ENCODE measurements around the gene CALML3.

Gene CALML3

GRCh38 chr10:5492322-5492855, 32.4 kb upstream of the CALML3 start:
- DNase-seq: no peak

GRCh38 chr10:5492929-5493576, 31.7 kb upstream of the CALML3 start:
- DNase-seq: no peak

DNA sequence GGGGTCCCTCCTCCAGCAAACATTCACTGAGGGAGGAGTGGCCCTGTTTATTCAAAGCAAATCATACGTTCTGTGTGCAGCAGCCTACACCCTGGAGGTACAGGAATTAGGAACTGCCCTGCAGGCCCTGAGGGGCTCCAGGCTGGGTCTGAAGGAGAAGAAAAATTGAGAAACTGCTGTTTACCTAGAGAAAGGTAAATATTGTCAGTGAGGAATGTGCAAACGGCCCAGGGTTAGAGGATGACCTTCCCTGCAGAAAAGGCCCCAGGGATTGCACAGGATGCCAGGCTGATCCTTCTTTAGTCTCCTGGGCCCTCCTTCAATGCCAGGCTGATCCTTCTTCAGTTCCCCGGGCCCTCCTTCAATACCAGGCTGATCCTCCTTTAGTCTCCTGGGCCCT, 31.1 kb upstream of the CALML3 start:
- no peak for DNase-seq

DNA sequence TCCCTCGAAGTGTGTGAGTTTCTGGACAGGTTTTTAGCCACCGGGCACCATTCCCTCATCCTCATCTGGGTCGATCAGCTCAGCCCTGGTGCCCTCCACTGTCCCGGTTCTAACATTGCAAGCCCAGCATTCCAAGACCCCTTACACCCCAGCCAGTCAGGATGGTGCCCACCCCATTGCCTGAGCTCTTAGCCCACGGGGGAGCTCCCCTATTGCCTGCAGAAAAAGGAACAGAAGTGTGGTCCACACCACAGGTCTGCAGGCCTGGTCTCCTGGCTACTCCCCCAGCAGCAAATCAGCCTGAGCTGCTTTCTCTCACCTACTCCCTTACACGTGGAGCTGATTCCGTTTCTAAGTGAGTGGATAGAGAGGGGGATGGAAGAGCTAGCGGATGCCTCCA, 30.1 kb upstream of the CALML3 start:
- no peak for DNase-seq

- no peak for DNase-seq
These were observed 28.2 kb upstream of the CALML3 start for GRCh38 chr10:5496261-5497250.

GRCh38 chr10:5497289-5497688, 27.5 kb upstream of the CALML3 start:
- no peak for DNase-seq

DNA sequence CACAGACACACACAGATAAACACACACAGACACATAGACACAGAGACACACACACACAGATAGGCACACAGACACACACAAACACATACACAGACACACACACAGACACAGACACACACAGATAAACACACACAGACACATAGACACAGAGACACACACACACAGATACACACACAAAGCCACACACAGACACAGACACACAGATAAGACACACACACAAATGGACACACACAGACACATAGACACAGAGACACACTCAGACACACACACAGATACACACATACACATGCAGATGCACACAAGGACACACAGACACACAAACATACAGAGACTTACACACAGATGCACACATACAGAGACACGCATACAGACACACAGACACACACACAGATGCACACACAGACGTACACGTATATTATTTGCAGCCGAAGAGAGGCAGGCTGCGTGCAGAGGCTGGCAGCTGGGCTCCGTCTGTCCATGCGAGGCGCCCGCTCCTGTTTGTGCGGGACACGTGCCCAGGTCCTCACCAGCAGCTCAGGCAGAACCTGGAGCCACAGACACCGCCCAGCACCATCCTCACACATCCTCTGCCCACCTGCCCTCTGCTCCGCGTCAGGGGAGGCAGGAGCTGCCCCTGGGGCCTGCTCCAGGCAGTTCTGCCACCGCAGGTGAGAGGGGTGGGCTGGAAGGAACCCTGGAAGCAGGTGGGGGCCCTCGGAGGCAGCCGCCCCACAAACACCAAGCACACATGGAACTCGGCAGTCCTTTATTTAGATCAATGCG, 26.6 kb upstream of the CALML3 start:
- no peak for DNase-seq

- no peak for DNase-seq
These were observed 25.8 kb upstream of the CALML3 start for GRCh38 chr10:5498791-5499492.

GRCh38 chr10:5499493-5500140, 25.1 kb upstream of the CALML3 start, which contains the start of gene CALML5:
TSS of gene CALML5 (minus strand) at chr10:5499570. CDS start at chr10:5499438, 132 bp downstream.
- no peak for DNase-seq

- DNase-seq: no peak
These were observed 24.5 kb upstream of the CALML3 start for GRCh38 chr10:5500162-5500670.

DNA sequence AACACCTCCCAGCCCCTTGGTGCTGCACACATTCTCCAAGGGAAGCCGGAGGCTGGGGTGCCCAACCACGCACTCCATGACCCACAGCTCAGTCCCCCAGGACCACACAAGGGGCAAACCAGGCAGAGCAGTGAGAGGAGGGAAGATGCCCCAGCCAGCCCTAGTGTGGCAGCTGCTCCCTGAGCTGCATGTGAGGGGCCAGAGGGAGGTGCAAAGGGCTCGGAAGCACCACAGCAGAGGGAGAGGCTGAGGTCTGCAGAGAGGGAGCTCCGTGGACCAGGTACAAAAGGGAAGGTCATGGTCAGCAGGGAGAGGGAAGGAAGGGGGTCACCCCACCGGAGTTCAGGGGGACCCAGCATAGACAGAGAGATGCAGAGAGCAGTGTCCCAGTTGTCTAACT, 23.9 kb upstream of the CALML3 start:
- DNase-seq: no peak

GRCh38 chr10:5502061-5502521, 22.7 kb upstream of the CALML3 start:
- no peak for DNase-seq

- no peak for DNase-seq
These were observed 21.9 kb upstream of the CALML3 start for GRCh38 chr10:5502571-5503476.

GRCh38 chr10:5503477-5503835, 21.3 kb upstream of the CALML3 start:
- DNase-seq: no peak

- no peak for DNase-seq
These were observed 20.4 kb upstream of the CALML3 start for GRCh38 chr10:5504146-5505072.

- DNase-seq: no peak
These were observed 18.5 kb upstream of the CALML3 start for GRCh38 chr10:5506246-5506645.

DNA sequence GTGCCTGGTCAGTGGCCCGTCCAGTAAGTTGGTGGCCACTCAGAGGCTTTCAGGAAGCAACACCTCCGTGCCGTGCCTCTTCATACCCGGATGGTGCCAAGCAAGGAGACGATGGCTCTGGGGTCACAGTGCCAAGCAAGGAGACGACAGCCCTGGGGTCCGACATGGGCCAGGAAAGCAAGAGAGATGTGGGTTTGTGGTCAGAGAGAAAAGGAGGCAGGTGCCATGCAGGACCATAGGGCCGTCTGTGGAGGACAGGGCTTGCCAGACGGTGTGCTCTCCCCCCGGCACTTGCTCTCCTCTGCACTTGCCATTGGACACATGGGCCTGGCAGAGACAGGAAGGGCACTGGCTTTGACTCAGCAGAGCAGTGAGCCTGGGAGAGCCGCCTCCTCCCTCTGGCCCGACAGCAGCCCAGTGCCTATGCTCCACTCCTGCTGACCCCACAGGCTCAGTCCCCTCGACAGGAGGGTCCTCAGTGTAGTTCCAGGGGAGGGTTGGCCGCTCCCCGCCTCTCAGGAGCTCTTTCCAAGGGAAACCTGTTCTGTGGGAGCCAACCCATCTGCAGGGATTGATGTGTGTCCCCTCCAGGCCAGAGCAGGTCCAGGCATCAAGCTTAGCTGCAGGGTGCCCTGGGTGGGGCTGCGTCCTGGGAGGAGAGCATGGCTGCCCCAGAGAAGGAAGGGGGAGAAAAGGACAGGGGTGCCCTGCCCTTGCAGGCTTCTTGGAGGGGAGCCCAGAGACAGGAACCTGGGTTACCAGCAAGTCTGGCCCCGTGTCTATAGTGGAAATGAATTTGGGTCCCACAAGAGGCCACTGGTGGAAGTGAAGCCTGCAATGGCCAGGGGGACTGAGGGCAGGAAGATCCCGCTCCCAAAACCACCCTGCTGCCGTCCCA, 17.8 kb upstream of the CALML3 start:
- no peak for DNase-seq

DNA sequence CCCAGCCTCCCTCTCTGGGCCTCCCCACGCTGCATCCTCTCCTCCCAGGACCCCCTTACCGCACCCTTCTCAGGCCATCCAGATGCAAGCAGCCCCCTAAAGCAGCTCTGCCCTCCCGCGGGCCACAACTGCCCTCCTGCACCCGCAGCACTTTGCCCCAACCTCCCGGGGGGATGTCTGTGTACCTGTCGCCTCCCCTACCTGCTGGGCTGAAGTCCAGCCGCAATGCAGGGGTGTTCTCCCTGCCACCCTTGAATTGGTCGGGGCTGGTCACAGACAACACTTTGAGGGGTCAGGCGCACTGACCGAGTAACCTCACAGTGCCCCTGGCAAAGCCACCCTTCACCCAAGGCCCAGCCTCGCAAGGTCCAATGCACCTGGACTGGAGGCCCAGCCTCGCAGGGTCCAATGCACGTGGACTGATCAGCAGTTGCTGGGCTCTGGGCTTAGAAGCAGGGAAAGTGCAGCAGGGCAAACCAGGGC, 17.1 kb upstream of the CALML3 start:
- no peak for DNase-seq
